Gastrocnemius medialis (tissue), 4 donors: ENCODE results near the gene PLK5. TPM values are rescaled to one million over a fixed set of nuclear protein-coding genes. Genes with fewer than 3 reads are reported as not detected.

Source experiments
- ATAC-seq, 2 donors: fragments of 150-250 bp; one replicate each; pipeline ENCODE4 v1.9.1; 2016
- DNase-seq, 2 donors: peaks; one replicate each; pipeline ENCODE4 v3.0.0-alpha.2; 2019
- H3K27ac ChIP-seq, 4 donors: fragments of 200-600 bp; sonication (generic); 1 replicate in 1 of 4; 2 replicates in 3 of 4; pipeline ENCODE4 v1.5.1; 2016 to 2018; ENCODE audit warnings: mild to moderate bottlenecking in 2 of 4, moderate library complexity in 1 of 4
- H3K27me3 ChIP-seq, 3 donors: fragments of 200-600 bp; sonication (generic) in 2 of 3; 1 replicate in 1 of 3; 2 replicates in 2 of 3; pipeline versions ENCODE4 v1.5.1 to v1.6.0; 2016 to 2019; ENCODE audit warnings: mild to moderate bottlenecking in 1 of 3, moderate library complexity in 1 of 3
- H3K36me3 ChIP-seq, 2 donors: fragments of 200-600 bp; sonication (generic) in 1 of 2; one replicate each; pipeline ENCODE4 v1.5.1; 2017 to 2018
- H3K4me1 ChIP-seq, 2 donors: fragments of 200-600 bp; sonication (generic) in 1 of 2; one replicate each; pipeline ENCODE4 v1.5.1; 2016 to 2017; ENCODE audit warnings: mild to moderate bottlenecking in 2 of 2
- H3K4me3 ChIP-seq, 4 donors: fragments of 200-600 bp; sonication (generic) in 3 of 4; 1 replicate in 1 of 4; 2 replicates in 3 of 4; pipeline ENCODE4 v1.5.1; 2016 to 2019; ENCODE audit warnings: mild to moderate bottlenecking in 2 of 4
- H3K9me3 ChIP-seq, 3 donors: fragments of 200-600 bp; sonication (generic) in 2 of 3; 1 replicate in 1 of 3; 2 replicates in 2 of 3; pipeline ENCODE4 v1.5.1; 2016 to 2019
- POLR2A ChIP-seq, 2 donors: fragments of 450-650 bp; IDR thresholded peaks; one replicate each; pipeline ENCODE4 v1.6.1; 2017; ENCODE audit warnings: antibody characterized with exemption in 2 of 2, mild to moderate bottlenecking in 2 of 2, moderate library complexity in 2 of 2
- in situ Hi-C, 4 donors: fragments of 200-750 bp; cut with MboI; loops; one replicate each; pipeline versions ENCODE4 v1.15.0 to v1.8.0; 2017; ENCODE audit warnings: low sequenced_read_pairs in 4 of 4
- intact Hi-C: fragments of 100-400 bp; cut with DNase I; formaldehyde crosslinking; loops from one replicate; pipeline ENCODE4 v1.15.1; 2023; ENCODE audit warnings: low total_unique reads
- total RNA-seq, 4 donors: library from RNA; depleted of rRNA; stranded (reverse); fragments of >200 nt; gene quantifications; one replicate each; pipeline versions ENCODE4 v1.1.0 to v1.2.3, GENCODE V29; 2016
- TF ChIP-seq, protein P1 (sequence below), 5 experiments: fragments of 450-650 bp in 3 of 5; fragments of 200-600 bp in 2 of 5; sonication (generic) in 2 of 5; IDR thresholded peaks in 4 of 5; conservative IDR thresholded peaks in 1 of 5; 1 replicate in 4 of 5; 2 replicates in 1 of 5; pipeline ENCODE4 v1.5.1; 2016 to 2019; ENCODE audit warnings: antibody characterized with exemption in 5 of 5, mild to moderate bottlenecking in 3 of 5, moderate library complexity in 3 of 5

PLK5 gene
- total RNA-seq, 4 donors from 2014 or later, result not detected

DNA sequence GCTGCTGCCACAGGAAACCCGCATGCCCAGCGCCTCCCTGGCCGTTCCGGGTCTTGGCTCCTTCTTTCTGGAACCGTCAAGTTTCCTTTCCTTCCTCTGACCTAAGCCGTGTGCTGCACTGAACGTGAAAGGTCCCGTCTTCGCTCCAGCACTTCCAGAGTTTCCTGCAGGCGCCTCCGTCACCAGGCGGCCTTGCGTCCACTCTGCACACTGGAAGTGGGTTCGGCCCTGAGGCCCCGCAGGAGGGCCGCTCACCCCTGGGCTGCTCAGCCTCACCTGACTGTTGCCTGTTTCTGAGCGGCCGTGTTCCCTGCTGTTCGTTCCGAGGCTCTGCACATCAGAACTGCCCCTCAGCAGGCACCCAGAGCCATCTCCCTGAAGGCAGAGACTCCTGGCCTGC lies 56.5 kb downstream of the PLK5 start:
- intact Hi-C loops (no loop called here), in situ Hi-C loops (no loop called here)
- Histone ChIP-seq H3K4me3 (no peak overlapping the region), H3K36me3 (peaks cover 0 to 67% of the 10 kb centered on the region in 2 donors), H3K4me1 (no peaks in the 10 kb centered on the region), H3K27me3 (no peaks in the 10 kb centered on the region), H3K27ac (no peak overlapping the region), H3K9me3 (no peaks in the 10 kb centered on the region)
- ATAC-seq (no peak), DNase-seq (no peak)
- TF ChIP-seq POLR2A (IDR thresholded peaks at IDR 0.05), result no peak
- TF ChIP-seq, protein P1, sequence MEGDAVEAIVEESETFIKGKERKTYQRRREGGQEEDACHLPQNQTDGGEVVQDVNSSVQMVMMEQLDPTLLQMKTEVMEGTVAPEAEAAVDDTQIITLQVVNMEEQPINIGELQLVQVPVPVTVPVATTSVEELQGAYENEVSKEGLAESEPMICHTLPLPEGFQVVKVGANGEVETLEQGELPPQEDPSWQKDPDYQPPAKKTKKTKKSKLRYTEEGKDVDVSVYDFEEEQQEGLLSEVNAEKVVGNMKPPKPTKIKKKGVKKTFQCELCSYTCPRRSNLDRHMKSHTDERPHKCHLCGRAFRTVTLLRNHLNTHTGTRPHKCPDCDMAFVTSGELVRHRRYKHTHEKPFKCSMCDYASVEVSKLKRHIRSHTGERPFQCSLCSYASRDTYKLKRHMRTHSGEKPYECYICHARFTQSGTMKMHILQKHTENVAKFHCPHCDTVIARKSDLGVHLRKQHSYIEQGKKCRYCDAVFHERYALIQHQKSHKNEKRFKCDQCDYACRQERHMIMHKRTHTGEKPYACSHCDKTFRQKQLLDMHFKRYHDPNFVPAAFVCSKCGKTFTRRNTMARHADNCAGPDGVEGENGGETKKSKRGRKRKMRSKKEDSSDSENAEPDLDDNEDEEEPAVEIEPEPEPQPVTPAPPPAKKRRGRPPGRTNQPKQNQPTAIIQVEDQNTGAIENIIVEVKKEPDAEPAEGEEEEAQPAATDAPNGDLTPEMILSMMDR (IDR thresholded peaks at IDR 0.05 in 4 of 5, conservative IDR thresholded peaks at IDR 0.05 in 1 of 5), result no peak

DNA sequence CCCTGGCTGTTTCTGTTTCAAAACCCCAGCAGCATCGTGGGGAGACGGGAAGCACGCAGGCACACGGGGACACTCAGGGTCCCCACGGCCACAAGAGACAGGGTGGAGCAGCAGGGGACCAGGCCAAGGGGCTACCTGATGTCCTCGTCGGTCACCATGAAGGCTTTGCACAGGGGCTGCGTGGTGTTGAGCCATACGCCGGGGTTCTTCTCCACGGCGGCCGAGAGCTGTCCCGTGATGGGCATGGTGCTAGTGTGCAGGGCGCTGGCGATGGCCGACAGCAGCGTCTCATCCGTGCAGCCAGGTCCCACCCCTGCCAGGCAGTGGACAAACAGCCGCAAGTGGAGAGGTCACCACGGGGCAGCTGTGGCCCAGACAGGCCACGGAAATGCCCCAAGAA lies 57.1 kb downstream of the PLK5 start:
- H3K4me3 ChIP-seq, result no peak overlapping the region
- no peak for TF ChIP-seq POLR2A (IDR thresholded peaks at IDR 0.05)
- TF ChIP-seq, protein P1 (IDR thresholded peaks at IDR 0.05 in 4 of 5, conservative IDR thresholded peaks at IDR 0.05 in 1 of 5), result no peak
- no peak for ATAC-seq

DNA sequence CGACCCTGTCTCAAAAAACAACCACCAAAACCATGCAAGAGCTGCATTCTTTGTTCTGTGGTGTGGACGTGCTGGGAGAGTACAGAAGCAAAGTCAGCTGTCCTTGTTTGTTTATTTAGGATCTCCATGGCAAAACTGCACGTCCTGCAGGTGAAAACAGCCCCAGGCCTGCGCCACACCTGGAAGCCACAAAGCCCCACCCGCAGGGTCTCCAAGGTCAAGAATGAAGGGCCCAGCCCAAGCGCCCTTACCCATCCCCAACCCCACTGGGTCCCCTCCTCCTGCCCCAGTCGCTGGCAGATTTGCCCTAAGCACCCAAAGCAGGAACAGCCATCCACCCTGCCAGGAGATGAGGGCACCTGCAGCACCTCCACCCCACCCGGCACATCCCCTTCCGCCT lies 58.3 kb downstream of the PLK5 start:
- in situ Hi-C loops, result no loop called here
- DNase-seq (no peak), ATAC-seq (no peak)
- intact Hi-C loops, result no loop called here
- no peak overlapping the region for H3K27ac ChIP-seq
- H3K4me3 ChIP-seq, result no peak overlapping the region
- no peak for TF ChIP-seq POLR2A (IDR thresholded peaks at IDR 0.05)
- H3K4me1 ChIP-seq, result no peaks in the 10 kb centered on the region
- H3K9me3 ChIP-seq, result no peaks in the 10 kb centered on the region
- H3K27me3 ChIP-seq, result no peaks in the 10 kb centered on the region
- H3K36me3 ChIP-seq, result peaks cover 0 to 62% of the 10 kb centered on the region in 2 donors

More for the DNA sequence above, 57.1 kb downstream of the PLK5 start:
- H3K27me3 ChIP-seq, result no peaks in the 10 kb centered on the region
- no peak for DNase-seq
- H3K36me3 ChIP-seq, result peaks cover 0 to 67% of the 10 kb centered on the region in 2 donors
- in situ Hi-C loops (no loop called here), intact Hi-C loops (no loop called here)
- H3K9me3 ChIP-seq, result no peaks in the 10 kb centered on the region
- no peak overlapping the region for H3K27ac ChIP-seq
- H3K4me1 ChIP-seq, result no peaks in the 10 kb centered on the region

DNA sequence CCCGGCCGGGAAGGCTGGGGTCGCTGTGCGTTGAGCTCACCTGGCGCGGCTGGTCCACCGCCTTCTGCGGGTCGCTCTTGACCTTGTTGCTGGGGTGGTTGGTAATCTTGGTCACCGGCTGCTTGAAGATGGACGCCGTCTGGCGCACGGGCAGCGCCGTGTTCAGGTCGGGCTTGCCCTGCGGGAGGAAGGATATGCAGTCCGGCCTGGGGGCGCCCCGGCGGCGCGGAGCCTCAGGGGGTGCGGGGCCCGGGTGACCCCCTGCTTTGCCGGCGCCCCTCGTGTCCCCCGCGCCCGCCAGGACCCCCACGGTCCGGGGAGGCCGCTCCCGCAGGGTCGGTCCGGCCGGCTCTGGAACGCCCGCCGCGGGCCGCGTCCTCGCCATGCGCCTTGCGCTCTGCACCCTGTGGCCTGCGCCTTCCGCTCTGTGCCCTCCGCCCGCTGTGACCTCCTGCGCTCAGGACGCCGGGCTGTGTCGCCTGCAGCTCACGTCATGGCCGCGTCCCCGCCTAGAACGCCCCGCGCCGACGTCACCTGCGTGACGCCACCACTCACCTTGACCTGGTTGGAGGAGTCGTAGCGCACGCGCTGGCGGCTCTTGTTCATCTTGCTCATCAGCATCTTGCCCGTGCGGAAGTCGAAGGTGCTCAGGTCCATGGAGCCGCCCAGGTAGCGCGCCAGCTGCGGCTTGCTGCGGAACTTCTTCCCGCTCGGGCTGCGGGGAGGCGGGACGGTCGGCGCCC lies 60.8 kb downstream of the PLK5 start:
- no peaks in the 10 kb centered on the region for H3K9me3 ChIP-seq
- H3K36me3 ChIP-seq, result peaks cover 0 to 44% of the 10 kb centered on the region in 2 donors
- H3K4me1 ChIP-seq, result peaks cover 3 to 10% of the 10 kb centered on the region in 2 donors
- ATAC-seq, result no peak
- intact Hi-C loops, result no loop called here
- H3K27ac ChIP-seq, result no peak overlapping the region
- H3K27me3 ChIP-seq, result no peaks in the 10 kb centered on the region
- TF ChIP-seq, protein P1 (IDR thresholded peaks at IDR 0.05 in 4 of 5, conservative IDR thresholded peaks at IDR 0.05 in 1 of 5), result no peak
- no peak for TF ChIP-seq POLR2A (IDR thresholded peaks at IDR 0.05)
- H3K4me3 ChIP-seq, result no peak overlapping the region
- in situ Hi-C loops, result no loop called here
- DNase-seq, result no peak

DNA sequence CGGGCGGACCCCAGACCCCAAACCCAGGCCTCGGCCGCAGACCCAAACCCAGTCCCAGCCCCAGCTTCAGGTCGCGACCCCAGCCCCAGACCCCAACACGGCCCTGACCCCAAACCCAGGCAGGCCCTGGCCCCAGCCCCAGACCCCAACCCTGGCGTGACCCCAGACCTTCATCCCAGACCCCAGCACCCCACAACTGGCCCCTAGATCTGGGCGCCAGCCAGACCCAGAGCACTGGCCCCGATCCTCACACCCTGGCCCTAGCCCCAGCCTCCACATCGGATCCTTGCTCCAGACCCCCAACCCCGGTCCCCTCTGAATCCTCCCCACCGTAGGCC lies 61.3 kb downstream of the PLK5 start:
- Histone ChIP-seq H3K4me1 (peaks cover 9 to 10% of the 10 kb centered on the region in 2 donors), H3K4me3 (no peak overlapping the region), H3K27ac (no peak overlapping the region), H3K9me3 (no peaks in the 10 kb centered on the region), H3K36me3 (peaks cover 0 to 38% of the 10 kb centered on the region in 2 donors), H3K27me3 (no peaks in the 10 kb centered on the region)
- intact Hi-C loops, result no loop called here
- in situ Hi-C loops, result no loop called here
- ATAC-seq (no peak), DNase-seq (no peak)
- no peak for TF ChIP-seq POLR2A (IDR thresholded peaks at IDR 0.05)
- TF ChIP-seq, protein P1 (IDR thresholded peaks at IDR 0.05 in 4 of 5, conservative IDR thresholded peaks at IDR 0.05 in 1 of 5), result no peak

Other genes starting within 250 kb of the PLK5 start
- 10 to 100 TPM; 18.7 to 36.7 (median 28.7) TPM for gene FAM174C, start 248.5 kb upstream of the PLK5 start, total RNA-seq
- not detected for gene EFNA2, start 238.2 kb upstream of the PLK5 start, total RNA-seq
- gene NDUFS7, start 140.2 kb upstream of the PLK5 start, total RNA-seq, result 100 to 1,000 TPM; 259 to 497 (median 377) TPM
- gene GAMT, start 122.5 kb upstream of the PLK5 start, total RNA-seq, result 100 to 1,000 TPM; 269 to 421 (median 373) TPM
- 10 to 100 TPM; 53.7 to 74.1 (median 63.4) TPM for gene DAZAP1, start 116.5 kb upstream of the PLK5 start, total RNA-seq
- 1,000 to 10,000 TPM; 2,323 to 3,835 (median 2,607) TPM for gene RPS15, start 85.7 kb upstream of the PLK5 start, total RNA-seq
- under 1 TPM in 1 of 4 donors, not detected in 3; 0.04 TPM for gene APC2, start 74.0 kb upstream of the PLK5 start, total RNA-seq
- gene C19orf25, start 44.9 kb upstream of the PLK5 start, total RNA-seq, result 10 to 100 TPM; 18.7 to 25.7 (median 19.9) TPM
- gene PCSK4, start 33.7 kb upstream of the PLK5 start, total RNA-seq, result under 1 TPM; 0.12 to 0.60 (median 0.37) TPM
- gene REEP6, start 32.9 kb upstream of the PLK5 start, total RNA-seq, result 1 to 10 TPM; 1.1 to 2.3 (median 1.5) TPM
- gene ADAMTSL5, start 11.1 kb upstream of the PLK5 start, total RNA-seq, result 1 to 10 TPM in 3 of 4 donors, under 1 TPM in 1; 0.41 to 6.5 (median 3.0) TPM
- gene MEX3D, start 44.2 kb downstream of the PLK5 start, total RNA-seq, result 1 to 10 TPM; 2.4 to 7.9 (median 5.3) TPM
- 100 to 1,000 TPM in 2 of 4 donors, 10 to 100 TPM in 2; 66.9 to 147 (median 118) TPM for gene MBD3, start 68.8 kb downstream of the PLK5 start, total RNA-seq
- 100 to 1,000 TPM; 106 to 173 (median 154) TPM for gene UQCR11, start 81.4 kb downstream of the PLK5 start, total RNA-seq
- 10 to 100 TPM; 22.0 to 58.6 (median 42.5) TPM for gene TCF3, start 128.5 kb downstream of the PLK5 start, total RNA-seq
- not detected for gene ONECUT3, start 229.4 kb downstream of the PLK5 start, total RNA-seq